Stimulated activated CD4-positive, alpha-beta T cell treated with anti-CD3 and anti-CD28 coated beads, Interleukin-12 subunit alpha, Interleukin-12 subunit beta, amount 100 ng/mL, for 4 hours (primary cell): Measurements from ENCODE around the gene PREB.

Experiments
- DNase-seq: peaks from one replicate; pipeline ENCODE4 v3.0.0-alpha.2; 2020

The PREB gene

GRCh38 chr2:27095427-27095744 is 39.0 kb downstream of the PREB start:
- no peak for DNase-seq

DNA sequence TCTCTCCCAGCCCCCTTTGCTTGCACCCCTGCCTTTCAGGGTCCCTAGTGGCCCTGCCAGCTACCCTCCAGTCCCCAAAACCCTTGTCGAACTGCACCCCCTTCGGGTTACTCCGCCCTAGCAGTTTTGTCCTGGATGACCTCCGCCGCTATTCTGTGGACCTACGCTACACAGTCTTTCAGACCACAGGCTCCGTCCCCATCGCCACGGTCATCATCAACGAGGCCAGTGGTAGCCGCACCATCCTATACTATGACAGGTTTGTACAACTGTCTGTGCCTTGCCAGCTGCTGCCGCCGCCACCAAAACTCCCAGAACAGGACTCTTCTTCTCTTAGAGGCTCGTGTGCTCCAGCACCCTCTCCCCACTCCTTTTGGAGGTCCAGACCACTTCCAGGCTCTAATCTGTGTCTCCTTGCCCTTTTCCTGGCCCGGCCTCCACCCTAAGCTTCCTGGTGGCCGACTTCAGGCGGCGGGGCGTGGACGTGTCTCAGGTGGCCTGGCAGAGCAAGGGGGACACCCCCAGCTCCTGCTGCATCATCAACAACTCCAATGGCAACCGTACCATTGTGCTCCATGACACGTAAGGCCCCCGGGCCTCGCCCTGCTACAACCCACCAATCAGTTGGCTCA is 40.0 kb downstream of the PREB start:
- no peak for DNase-seq

DNA sequence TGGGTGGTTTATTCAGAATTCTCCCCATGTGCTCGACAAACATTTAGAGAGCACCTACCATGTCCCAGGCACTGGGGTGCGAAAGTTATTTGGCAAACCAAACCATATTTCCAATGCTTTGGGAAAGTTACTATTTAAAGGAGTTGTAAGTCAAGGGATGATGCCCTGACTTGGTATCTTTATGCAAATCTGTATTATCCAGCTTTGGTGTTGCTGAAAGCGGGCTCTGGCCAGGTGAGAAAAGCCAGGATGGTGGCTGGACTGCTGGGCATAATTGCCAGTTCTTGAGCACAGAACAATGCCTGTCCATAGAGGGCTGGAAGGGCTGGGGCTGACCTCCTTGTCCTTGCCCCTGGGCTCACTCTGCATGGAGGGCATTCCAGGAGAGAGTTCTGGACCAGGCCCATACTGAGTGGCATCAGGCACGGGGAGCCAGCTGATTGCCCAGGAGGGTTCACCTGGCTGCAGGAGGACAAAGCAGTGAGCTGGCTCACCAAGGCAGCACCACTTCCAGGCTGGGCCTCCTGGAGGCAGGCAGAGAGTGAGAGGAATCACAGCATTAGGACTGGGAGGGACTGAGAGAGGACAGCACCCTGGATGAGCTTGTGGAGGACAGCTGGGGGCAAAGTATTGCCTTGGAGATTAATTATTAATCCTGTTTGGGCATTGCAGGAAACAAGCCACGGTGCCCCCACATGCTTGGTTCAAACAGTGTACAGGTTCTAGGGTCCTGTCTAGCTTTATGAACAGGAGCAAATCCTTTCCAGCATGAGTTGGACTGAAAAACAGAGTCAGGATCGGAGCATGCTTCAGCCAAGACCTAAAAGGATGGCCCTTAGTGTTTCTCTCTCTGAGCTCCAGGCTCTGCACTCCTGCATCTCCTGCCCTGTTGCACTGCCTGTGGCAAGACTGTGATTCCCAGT is 40.7 kb downstream of the PREB start:
- no peak for DNase-seq

DNA sequence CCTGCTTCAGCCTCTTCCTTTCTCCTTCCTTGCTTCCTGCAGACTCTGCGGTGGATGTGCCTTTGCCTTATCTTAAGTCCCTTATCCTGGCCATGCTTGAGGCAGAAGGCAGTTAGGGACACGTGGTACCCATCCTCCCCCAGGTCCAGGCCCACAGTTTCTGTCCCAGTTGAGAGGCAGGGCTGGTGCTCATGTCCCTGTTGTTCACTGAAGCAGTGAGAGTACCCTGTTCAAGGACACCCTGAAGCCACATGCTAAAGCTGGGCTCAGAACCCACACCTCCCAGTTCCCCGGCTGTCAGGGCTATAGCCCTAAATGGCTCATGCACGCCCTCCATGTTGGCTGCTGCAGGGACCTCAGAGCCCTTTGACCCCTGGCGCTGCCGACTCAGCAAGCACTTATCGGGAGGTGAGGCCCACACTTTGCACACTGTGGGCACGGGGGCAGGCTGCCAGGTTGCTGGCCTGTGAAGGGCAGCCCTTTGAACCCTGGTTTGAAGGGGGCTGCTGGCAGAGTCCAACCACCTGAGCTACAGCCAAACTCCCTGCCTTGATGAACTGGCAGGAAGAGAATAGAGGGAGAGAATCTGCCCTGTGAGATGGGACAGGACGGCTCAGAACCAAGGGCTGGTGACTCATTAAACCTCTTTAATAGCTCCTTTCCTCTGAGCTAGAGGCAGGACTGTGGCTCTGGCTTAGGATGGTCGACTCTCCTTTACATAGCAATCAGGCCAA is 41.6 kb downstream of the PREB start:
- no peak for DNase-seq

- no peak for DNase-seq
These were observed 42.4 kb downstream of the PREB start for GRCh38 chr2:27091746-27092695.

DNA sequence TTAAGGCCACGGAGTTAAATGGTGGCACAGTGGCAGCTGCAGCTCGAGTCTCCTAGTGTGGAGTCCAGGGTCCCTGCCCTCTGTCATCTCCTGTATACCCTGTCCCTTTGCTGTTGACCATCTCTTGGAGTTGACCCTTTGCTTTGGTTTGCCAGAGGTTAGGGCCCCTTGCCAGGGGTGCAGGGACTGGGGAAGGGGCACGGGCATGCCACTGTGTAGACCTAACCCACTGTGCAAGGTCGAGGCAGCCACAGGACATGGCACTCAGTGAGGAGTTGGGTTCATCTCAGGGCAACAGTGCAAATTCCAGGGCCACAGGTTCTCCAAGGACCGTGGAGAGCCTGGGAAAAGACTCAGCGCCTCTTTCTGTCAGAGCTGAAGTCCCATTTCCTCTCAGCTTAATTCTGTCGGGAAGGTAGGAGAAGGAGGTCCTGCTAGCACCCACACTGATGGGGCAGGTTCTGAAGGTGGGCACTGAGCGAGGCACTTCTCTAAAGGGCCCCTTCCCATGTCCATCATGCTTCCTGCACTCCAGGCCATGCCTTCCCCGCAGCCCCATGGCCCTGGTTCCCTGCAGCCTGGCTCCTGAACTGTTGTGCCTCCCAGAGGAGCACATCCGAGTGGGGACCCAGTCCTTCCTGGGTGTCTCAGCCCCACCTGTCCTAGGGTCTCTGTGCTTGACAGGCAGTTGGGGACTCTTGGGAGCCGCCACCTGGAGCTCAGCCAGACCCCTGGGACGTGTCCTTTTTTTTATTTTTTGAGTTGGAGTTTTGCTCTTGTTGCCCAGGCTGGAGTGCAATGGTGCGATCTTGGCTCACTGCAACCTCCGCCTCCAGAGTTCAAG is 45.1 kb downstream of the PREB start:
- DNase-seq, result no peak

DNA sequence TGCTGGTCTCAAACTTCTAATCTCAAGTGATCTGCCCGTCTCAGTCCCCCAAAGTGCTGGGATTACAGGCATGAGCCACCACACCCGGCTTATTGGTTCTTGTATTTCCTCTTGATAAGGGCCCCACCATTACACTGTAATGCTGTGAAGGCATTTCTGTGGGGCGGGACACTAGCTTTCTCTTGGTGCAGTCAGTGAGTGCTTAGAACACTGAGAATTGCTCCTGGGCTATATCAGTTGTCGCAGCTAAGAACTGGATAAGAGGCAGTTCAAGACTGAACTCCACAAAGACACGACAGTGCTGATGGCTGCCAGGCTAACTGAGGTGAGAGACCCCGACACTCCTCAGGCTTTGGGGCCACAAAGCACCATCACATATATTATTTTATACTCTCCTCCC is 45.8 kb downstream of the PREB start:
- DNase-seq, result no peak

DNA sequence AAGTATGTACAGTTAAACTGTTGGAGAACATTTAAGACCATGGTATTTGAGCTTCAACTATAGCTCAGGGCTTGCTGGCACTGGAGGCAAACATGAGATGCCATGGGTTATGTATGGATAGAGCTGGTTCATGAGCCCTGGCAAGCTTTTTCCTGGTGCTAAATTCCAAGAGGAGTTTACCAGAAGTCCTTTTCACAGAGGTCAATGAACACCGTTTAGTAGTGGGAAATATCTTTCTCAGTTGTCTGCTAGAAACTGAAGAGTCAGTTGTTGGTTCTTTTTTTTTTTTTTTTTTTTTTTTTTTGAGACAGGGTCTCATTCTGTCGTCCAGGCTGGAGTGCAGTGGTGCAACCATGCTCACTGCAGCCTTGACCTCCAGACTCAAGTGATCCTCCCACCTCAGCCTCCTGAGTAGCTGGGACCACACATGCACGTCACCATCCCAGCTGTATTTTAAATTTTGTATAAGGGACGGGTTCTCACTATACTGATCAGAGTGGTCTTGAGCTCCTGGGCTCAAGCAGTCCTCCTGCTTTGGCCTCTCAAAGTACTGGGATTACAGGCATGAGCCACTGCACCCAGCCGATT is 46.5 kb downstream of the PREB start:
- DNase-seq, result no peak

GRCh38 chr2:27086724-27087593 is 47.5 kb downstream of the PREB start, which contains the start of gene KHK:
Gene KHK (plus strand): TSS chr2:27086772. CDS start chr2:27087260, 488 bp downstream.
- DNase-seq, result peak; percentile 8

- DNase-seq, result peak; percentile 98
These were observed 48.2 kb downstream of the PREB start for GRCh38 chr2:27086090-27086723.

DNA sequence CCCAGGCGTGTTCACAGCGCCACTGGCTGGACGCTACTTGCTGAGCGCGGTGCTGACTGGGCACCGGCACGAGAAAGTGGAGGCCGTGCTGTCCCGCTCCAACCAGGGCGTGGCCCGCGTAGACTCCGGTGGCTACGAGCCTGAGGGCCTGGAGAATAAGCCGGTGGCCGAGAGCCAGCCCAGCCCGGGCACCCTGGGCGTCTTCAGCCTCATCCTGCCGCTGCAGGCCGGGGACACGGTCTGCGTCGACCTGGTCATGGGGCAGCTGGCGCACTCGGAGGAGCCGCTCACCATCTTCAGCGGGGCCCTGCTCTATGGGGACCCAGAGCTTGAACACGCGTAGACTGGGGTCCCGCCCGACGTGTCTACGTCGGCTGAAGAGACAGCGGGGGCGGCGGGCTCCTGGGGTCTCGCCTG is 48.8 kb downstream of the PREB start:
- DNase-seq, result peak; percentile 41

GRCh38 chr2:27085062-27085672 is 49.3 kb downstream of the PREB start:
- DNase-seq, result no peak

GRCh38 chr2:27084297-27085061 is 50.0 kb downstream of the PREB start:
- DNase-seq, result no peak

DNA sequence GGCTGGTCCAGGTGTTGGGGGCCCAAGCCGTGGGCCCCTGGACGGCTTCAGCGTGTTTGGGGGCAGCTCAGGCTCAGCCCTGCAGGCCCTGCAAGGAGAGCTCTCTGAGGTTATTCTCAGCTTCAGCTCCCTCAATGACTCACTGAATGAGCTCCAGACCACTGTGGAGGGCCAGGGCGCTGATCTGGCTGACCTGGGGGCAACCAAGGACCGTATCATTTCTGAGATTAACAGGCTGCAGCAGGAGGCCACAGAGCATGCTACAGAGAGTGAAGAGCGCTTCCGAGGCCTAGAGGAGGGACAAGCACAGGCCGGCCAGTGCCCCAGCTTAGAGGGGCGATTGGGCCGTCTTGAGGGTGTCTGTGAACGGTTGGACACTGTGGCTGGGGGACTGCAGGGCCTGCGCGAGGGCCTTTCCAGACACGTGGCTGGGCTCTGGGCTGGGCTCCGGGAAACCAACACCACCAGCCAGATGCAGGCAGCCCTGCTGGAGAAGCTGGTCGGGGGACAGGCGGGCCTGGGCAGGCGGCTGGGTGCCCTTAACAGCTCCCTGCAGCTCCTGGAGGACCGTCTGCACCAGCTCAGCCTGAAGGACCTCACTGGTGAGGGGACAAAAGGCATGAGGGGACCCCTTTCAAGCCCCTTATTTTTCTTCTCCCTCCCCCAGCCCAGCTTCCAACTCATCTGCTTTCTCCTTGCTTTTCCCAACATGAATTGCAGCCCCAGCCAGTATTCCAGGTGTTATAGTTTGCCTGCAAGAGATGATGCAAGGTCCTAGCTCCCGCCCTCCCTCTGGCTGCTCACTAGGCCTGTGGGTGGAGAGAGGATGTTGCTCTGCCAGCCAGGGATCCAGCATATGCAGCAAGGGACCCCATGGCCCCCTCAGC is 50.8 kb downstream of the PREB start:
- no peak for DNase-seq

DNA sequence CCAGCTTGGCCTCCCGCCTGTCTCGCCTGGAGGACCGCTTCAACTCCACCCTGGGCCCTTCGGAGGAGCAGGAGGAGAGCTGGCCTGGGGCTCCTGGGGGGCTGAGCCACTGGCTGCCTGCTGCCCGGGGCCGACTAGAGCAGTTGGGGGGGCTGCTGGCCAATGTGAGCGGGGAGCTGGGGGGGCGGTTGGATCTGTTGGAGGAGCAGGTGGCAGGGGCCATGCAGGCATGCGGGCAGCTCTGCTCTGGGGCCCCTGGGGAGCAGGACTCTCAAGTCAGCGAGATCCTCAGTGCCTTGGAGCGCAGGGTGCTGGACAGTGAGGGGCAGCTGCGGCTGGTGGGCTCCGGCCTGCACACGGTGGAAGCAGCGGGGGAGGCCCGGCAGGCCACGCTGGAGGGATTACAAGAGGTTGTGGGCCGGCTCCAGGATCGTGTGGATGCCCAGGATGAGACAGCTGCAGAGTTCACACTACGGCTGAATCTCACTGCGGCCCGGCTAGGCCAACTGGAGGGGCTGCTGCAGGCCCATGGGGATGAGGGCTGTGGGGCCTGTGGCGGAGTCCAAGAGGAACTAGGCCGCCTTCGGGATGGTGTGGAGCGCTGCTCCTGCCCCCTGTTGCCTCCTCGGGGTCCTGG is 51.5 kb downstream of the PREB start:
- no peak for DNase-seq

DNA sequence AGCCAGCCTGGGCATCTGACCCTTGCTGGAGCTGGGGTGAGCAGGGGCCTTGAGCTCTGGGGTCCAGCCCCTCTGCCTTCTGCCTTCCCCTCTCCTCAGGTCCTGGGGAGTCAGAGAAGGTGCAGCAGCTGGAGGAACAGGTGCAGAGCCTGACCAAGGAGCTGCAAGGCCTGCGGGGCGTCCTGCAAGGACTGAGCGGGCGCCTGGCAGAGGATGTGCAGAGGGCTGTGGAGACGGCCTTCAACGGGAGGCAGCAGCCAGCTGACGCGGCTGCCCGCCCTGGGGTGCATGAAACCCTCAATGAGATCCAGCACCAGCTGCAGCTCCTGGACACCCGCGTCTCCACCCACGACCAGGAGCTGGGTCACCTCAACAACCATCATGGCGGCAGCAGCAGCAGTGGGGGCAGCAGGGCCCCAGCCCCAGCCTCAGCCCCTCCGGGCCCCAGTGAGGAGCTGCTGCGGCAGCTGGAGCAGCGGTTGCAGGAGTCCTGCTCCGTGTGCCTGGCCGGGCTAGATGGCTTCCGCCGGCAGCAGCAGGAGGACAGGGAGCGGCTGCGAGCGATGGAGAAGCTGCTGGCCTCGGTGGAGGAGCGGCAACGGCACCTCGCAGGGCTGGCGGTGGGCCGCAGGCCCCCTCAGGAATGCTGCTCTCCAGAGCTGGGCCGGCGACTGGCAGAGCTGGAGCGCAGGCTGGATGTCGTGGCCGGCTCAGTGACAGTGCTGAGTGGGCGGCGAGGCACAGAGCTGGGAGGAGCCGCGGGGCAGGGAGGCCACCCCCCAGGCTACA is 52.3 kb downstream of the PREB start:
- DNase-seq, result no peak
